BLaER1 treated with 17β-estradiol and CSF1 and Interleukin-3, amounts not matched to agents 10 nM and 100 nM (cell line): ENCODE measurements around the gene SEMA4D.

Experiments used
- H3K27ac ChIP-seq, 11 experiments: shearing (Covaris generic); formaldehyde crosslinking; 2 replicates each; pipeline ENCODE4 v1.8.1; 2022
- H3K27me3 ChIP-seq, 11 experiments: shearing (Covaris generic); formaldehyde crosslinking; 2 replicates each; pipeline ENCODE4 v1.8.1; 2022
- H3K36me3 ChIP-seq, 11 experiments: shearing (Covaris generic); formaldehyde crosslinking; 2 replicates each; pipeline ENCODE4 v1.8.1; 2022
- H3K4me1 ChIP-seq, 10 experiments: shearing (Covaris generic); formaldehyde crosslinking; 2 replicates each; pipeline ENCODE4 v1.8.1; 2022
- H3K4me2 ChIP-seq, 11 experiments: shearing (Covaris generic); formaldehyde crosslinking; 2 replicates each; pipeline ENCODE4 v1.8.1; 2022
- H3K4me3 ChIP-seq, 10 experiments: shearing (Covaris generic); formaldehyde crosslinking; 2 replicates each; pipeline ENCODE4 v1.8.1; 2022
- H3K9ac ChIP-seq, 11 experiments: shearing (Covaris generic); formaldehyde crosslinking; 2 replicates each; pipeline ENCODE4 v1.8.1; 2022
- H3K9me3 ChIP-seq, 11 experiments: shearing (Covaris generic); formaldehyde crosslinking; replicated peaks in 1 of 11; 2 replicates each; pipeline ENCODE4 v1.8.1; 2022
- H4K20me1 ChIP-seq, 11 experiments: shearing (Covaris generic); formaldehyde crosslinking; 2 replicates each; pipeline ENCODE4 v1.8.1; 2022
- Cebpa-rat ChIP-seq, 11 experiments: shearing (Covaris generic); IDR thresholded peaks; 2 replicates each; pipeline ENCODE4 v1.8.1; 2022

SEMA4D gene

GRCh38 chr9:89465001-89465451, 32.9 kb downstream of the SEMA4D start:
- Histone ChIP-seq H3K27me3 (no peaks in the 10 kb centered on the region), H4K20me1 (peaks cover 0 to 90% (median 35%) of the 10 kb centered on the region in 11 experiments; a peak in 16 of 22 replicates), H3K4me3 (peak overlapping the region in 3 of 10 experiments; percentile 46 to 61 (median 51); a peak in 2 of 20 replicates), H3K4me1 (peaks cover 55 to 98% (median 92%) of the 10 kb centered on the region in 10 experiments), H3K27ac (peak overlapping the region in 8 of 11 experiments; percentile 48 to 83 (median 76); a peak in 16 of 22 replicates), H3K4me2 (peak overlapping the region; percentile 83 to 100 (median 95)), H3K9ac (peak overlapping the region in 8 of 11 experiments; percentile 47 to 69 (median 64); a peak in 10 of 22 replicates), H3K36me3 (peaks cover 0 to 9% (median 0%) of the 10 kb centered on the region in 11 experiments; a peak in 4 of 22 replicates), H3K9me3 (no peaks in the 10 kb centered on the region)
- no peak; a peak in 1 of 22 replicates for TF ChIP-seq Cebpa-rat (IDR thresholded peaks at IDR 0.05)

GRCh38 chr9:89464300-89464901, 33.5 kb downstream of the SEMA4D start:
- peak overlapping the region in 9 of 10 experiments; percentile 2 to 61 (median 46); a peak in 14 of 20 replicates for H3K4me3 ChIP-seq
- peaks cover 50 to 98% (median 87%) of the 10 kb centered on the region in 10 experiments for H3K4me1 ChIP-seq
- H3K36me3 ChIP-seq, result peaks cover 0 to 16% (median 0%) of the 10 kb centered on the region in 11 experiments; a peak in 5 of 22 replicates
- H3K27ac ChIP-seq, result peak overlapping the region in 9 of 11 experiments; percentile 42 to 83 (median 75); a peak in 18 of 22 replicates
- peaks cover 0 to 92% (median 42%) of the 10 kb centered on the region in 11 experiments; a peak in 16 of 22 replicates for H4K20me1 ChIP-seq
- peak overlapping the region in 10 of 11 experiments; percentile 23 to 69 (median 60); a peak in 17 of 22 replicates for H3K9ac ChIP-seq
- no peak for TF ChIP-seq Cebpa-rat (IDR thresholded peaks at IDR 0.05)
- H3K4me2 ChIP-seq, result peak overlapping the region; percentile 83 to 100 (median 95)
- no peaks in the 10 kb centered on the region for H3K27me3 ChIP-seq
- no peaks in the 10 kb centered on the region for H3K9me3 ChIP-seq

GRCh38 chr9:89462817-89463683, 34.9 kb downstream of the SEMA4D start:
- Histone ChIP-seq H3K4me2 (peak overlapping the region; percentile 83 to 100 (median 95)), H3K9me3 (no peaks in the 10 kb centered on the region), H3K27ac (peak overlapping the region in 7 of 11 experiments; percentile 8 to 83 (median 76); a peak in 8 of 22 replicates), H4K20me1 (peaks cover 0 to 94% (median 48%) of the 10 kb centered on the region in 11 experiments; a peak in 18 of 22 replicates), H3K36me3 (peaks cover 0 to 29% (median 5%) of the 10 kb centered on the region in 11 experiments; a peak in 9 of 22 replicates), H3K4me3 (no peak overlapping the region), H3K27me3 (no peaks in the 10 kb centered on the region), H3K4me1 (peaks cover 36 to 94% (median 77%) of the 10 kb centered on the region in 10 experiments), H3K9ac (no peak overlapping the region)
- TF ChIP-seq Cebpa-rat (IDR thresholded peaks at IDR 0.05), result no peak

GRCh38 chr9:89462199-89462598, 35.7 kb downstream of the SEMA4D start:
- Histone ChIP-seq H3K9me3 (no peaks in the 10 kb centered on the region), H3K4me3 (no peak overlapping the region), H3K4me2 (peak overlapping the region in 4 of 11 experiments; percentile 7 to 55 (median 43); a peak in 6 of 22 replicates), H3K27me3 (no peaks in the 10 kb centered on the region), H3K27ac (0 out of 22 replicates have a peak overlapping the region, but pooled peaks of 1 of the 11 experiments have one; percentile 17), H3K36me3 (peaks cover 0 to 34% (median 5%) of the 10 kb centered on the region in 11 experiments; a peak in 8 of 22 replicates), H3K9ac (no peak overlapping the region), H3K4me1 (peaks cover 33 to 93% (median 77%) of the 10 kb centered on the region in 10 experiments), H4K20me1 (peaks cover 0 to 91% (median 48%) of the 10 kb centered on the region in 11 experiments; a peak in 18 of 22 replicates)
- TF ChIP-seq Cebpa-rat (IDR thresholded peaks at IDR 0.05), result no peak

GRCh38 chr9:89461265-89461664, 36.6 kb downstream of the SEMA4D start:
- H3K4me3 ChIP-seq, result no peak overlapping the region
- peaks cover 38 to 93% (median 77%) of the 10 kb centered on the region in 10 experiments for H3K4me1 ChIP-seq
- no peak overlapping the region for H3K9ac ChIP-seq
- H4K20me1 ChIP-seq, result peaks cover 6 to 93% (median 43%) of the 10 kb centered on the region in 11 experiments; a peak in 19 of 22 replicates
- H3K27me3 ChIP-seq, result no peaks in the 10 kb centered on the region
- H3K4me2 ChIP-seq, result peak overlapping the region in 7 of 11 experiments; percentile 1 to 55 (median 35); a peak in 10 of 22 replicates
- no peak for TF ChIP-seq Cebpa-rat (IDR thresholded peaks at IDR 0.05)
- peaks cover 0 to 34% (median 5%) of the 10 kb centered on the region in 11 experiments; a peak in 9 of 22 replicates for H3K36me3 ChIP-seq
- H3K9me3 ChIP-seq, result no peaks in the 10 kb centered on the region
- H3K27ac ChIP-seq, result no peak overlapping the region

- Histone ChIP-seq H3K27me3 (no peaks in the 10 kb centered on the region), H3K36me3 (peaks cover 0 to 37% (median 10%) of the 10 kb centered on the region in 11 experiments; a peak in 12 of 22 replicates), H3K9me3 (no peaks in the 10 kb centered on the region), H3K9ac (peak overlapping the region in 1 of 11 experiments; percentile 27; a peak in 1 of 22 replicates), H3K4me1 (peaks cover 44 to 93% (median 77%) of the 10 kb centered on the region in 10 experiments), H4K20me1 (peaks cover 6 to 93% (median 36%) of the 10 kb centered on the region in 11 experiments; a peak in 19 of 22 replicates), H3K27ac (0 out of 22 replicates have a peak overlapping the region, but pooled peaks of 1 of the 11 experiments have one; percentile 14), H3K4me2 (peak overlapping the region in 2 of 11 experiments; percentile 48 to 55; a peak in 2 of 22 replicates), H3K4me3 (no peak overlapping the region)
- TF ChIP-seq Cebpa-rat (IDR thresholded peaks at IDR 0.05), result no peak
These were observed 37.4 kb downstream of the SEMA4D start for GRCh38 chr9:89460551-89460950.

GRCh38 chr9:89458768-89459496, 39.0 kb downstream of the SEMA4D start:
- Histone ChIP-seq H3K9ac (no peak overlapping the region), H4K20me1 (peaks cover 6 to 93% (median 29%) of the 10 kb centered on the region in 11 experiments; a peak in 13 of 22 replicates), H3K27me3 (no peaks in the 10 kb centered on the region), H3K9me3 (no peaks in the 10 kb centered on the region), H3K36me3 (peaks cover 8 to 53% (median 25%) of the 10 kb centered on the region in 11 experiments; a peak in 20 of 22 replicates), H3K4me3 (no peak overlapping the region), H3K4me1 (peaks cover 39 to 93% (median 77%) of the 10 kb centered on the region in 10 experiments), H3K27ac (peak overlapping the region in 1 of 11 experiments; percentile 7; a peak in 1 of 22 replicates), H3K4me2 (peak overlapping the region in 1 of 11 experiments; percentile 11; a peak in 1 of 22 replicates)
- no peak for TF ChIP-seq Cebpa-rat (IDR thresholded peaks at IDR 0.05)
